KMS-11 (cell line): Measurements from ENCODE around the gene ALG10.
"Not testable (repeated sequence)": the region's sequence is repeated elsewhere in the genome, so short reads cannot be mapped to it uniquely, and the experiment has no call there.

ENCODE experiments used
- H2AFZ ChIP-seq: fragments of 200-600 bp; sonication (generic); 2 replicates; pipeline ENCODE4 v1.6.1; 2016; ENCODE audit warnings: antibody characterized with exemption, mixed run types, low read depth
- H3K27ac ChIP-seq: fragments of 200-600 bp; sonication (generic); 2 replicates; pipeline ENCODE4 v1.6.1; 2016; ENCODE audit warnings: mild to moderate bottlenecking, mixed run types
- H3K27me3 ChIP-seq: fragments of 200-600 bp; sonication (generic); 2 replicates; pipeline ENCODE4 v1.6.1; 2017; ENCODE audit warnings: mild to moderate bottlenecking, low read depth, mixed run types, moderate library complexity; ENCODE audit not compliant: insufficient read depth
- H3K36me3 ChIP-seq: fragments of 200-600 bp; sonication (generic); 2 replicates; pipeline ENCODE4 v1.6.1; 2017; ENCODE audit warnings: mild to moderate bottlenecking, mixed run types; ENCODE audit not compliant: insufficient read depth
- H3K4me1 ChIP-seq: fragments of 200-600 bp; sonication (generic); 2 replicates; pipeline ENCODE4 v1.6.1; 2016; ENCODE audit warnings: mild to moderate bottlenecking, low read depth, mixed run types; ENCODE audit not compliant: poor library complexity, severe bottlenecking
- H3K4me2 ChIP-seq: fragments of 200-600 bp; sonication (generic); 2 replicates; pipeline ENCODE4 v1.7.0; 2016; ENCODE audit warnings: mild to moderate bottlenecking, mixed run types
- H3K4me3 ChIP-seq: fragments of 200-600 bp; sonication (generic); IDR thresholded peaks from 2 replicates; pipeline ENCODE4 v1.6.1; 2017; ENCODE audit warnings: low read depth, low read length, mixed read lengths; ENCODE audit not compliant: insufficient read depth
- H3K79me2 ChIP-seq: fragments of 200-600 bp; sonication (generic); 2 replicates; pipeline ENCODE4 v1.6.1; 2016; ENCODE audit warnings: low read depth, mixed run types; ENCODE audit not compliant: insufficient read depth
- H3K9ac ChIP-seq: fragments of 200-600 bp; sonication (generic); 2 replicates; pipeline ENCODE4 v1.6.1; 2016; ENCODE audit warnings: mild to moderate bottlenecking, mixed run types
- H4K20me1 ChIP-seq: fragments of 200-600 bp; sonication (generic); 2 replicates; pipeline ENCODE4 v1.6.1; 2016; ENCODE audit warnings: mild to moderate bottlenecking, mixed run types; ENCODE audit not compliant: insufficient read depth
- CTCF ChIP-seq: fragments of 200-600 bp; sonication (generic); conservative IDR thresholded peaks from 2 replicates; pipeline ENCODE4 v1.6.1; 2017; ENCODE audit warnings: low read depth, mild to moderate bottlenecking, antibody characterized with exemption, low read length, moderate library complexity, mixed read lengths

The ALG10 gene

GRCh38 chr12:34022079-34022830 is at the start of gene ALG10:
Gene ALG10, plus strand, starts transcription at chr12:34022496. Its CDS starts 104 bp downstream, at chr12:34022600.
- Histone ChIP-seq H3K27me3 (no peaks in the 10 kb centered on the region), H3K4me1 (peaks cover 24% of the 10 kb centered on the region), H3K4me2 (peak within 1 kb of the TSS; percentile 90), H3K79me2 (0 out of 2 replicates have a peak, but pooled peaks cover 8% of the 10 kb centered on the region), H3K9ac (peak within 1 kb of the TSS; percentile 85), H3K27ac (peak within 1 kb of the TSS; percentile 58), H3K4me3 (no peak within 1 kb of the TSS), H3K36me3 (no peaks in the 10 kb centered on the region), H2AFZ (peak within 1 kb of the TSS; percentile 93), H4K20me1 (no peaks in the 10 kb centered on the region)
- peak; percentile 76 for TF ChIP-seq CTCF

- not testable (repeated sequence) for H3K4me3 ChIP-seq, H2AFZ ChIP-seq, H3K4me1 ChIP-seq, H3K36me3 ChIP-seq, H3K27me3 ChIP-seq, H3K9ac ChIP-seq, H3K27ac ChIP-seq, H3K4me2 ChIP-seq, H3K79me2 ChIP-seq, H4K20me1 ChIP-seq
Observed at GRCh38 chr12:33972884-33973283, 49.4 kb upstream of the ALG10 start.

- H3K4me1 ChIP-seq = no peaks in the 10 kb centered on the region
- H4K20me1 ChIP-seq = no peaks in the 10 kb centered on the region
- no peak overlapping the region for H3K27ac ChIP-seq
- no peak for TF ChIP-seq CTCF
- no peaks in the 10 kb centered on the region for H3K36me3 ChIP-seq
- no peaks in the 10 kb centered on the region for H3K27me3 ChIP-seq
- H2AFZ ChIP-seq = no peak overlapping the region
- H3K4me2 ChIP-seq = no peak overlapping the region
- H3K4me3 ChIP-seq = no peak overlapping the region
- H3K9ac ChIP-seq = no peak overlapping the region
- no peaks in the 10 kb centered on the region for H3K79me2 ChIP-seq
Observed at GRCh38 chr12:33977887-33978286, 44.4 kb upstream of the ALG10 start.

- no peaks in the 10 kb centered on the region for H3K79me2 ChIP-seq
- no peak overlapping the region for H3K27ac ChIP-seq
- H3K4me2 ChIP-seq = no peak overlapping the region
- no peaks in the 10 kb centered on the region for H3K27me3 ChIP-seq
- TF ChIP-seq CTCF = no peak
- no peak overlapping the region for H3K4me3 ChIP-seq
- no peak overlapping the region for H2AFZ ChIP-seq
- H4K20me1 ChIP-seq = no peaks in the 10 kb centered on the region
- no peaks in the 10 kb centered on the region for H3K4me1 ChIP-seq
- H3K9ac ChIP-seq = no peak overlapping the region
- no peaks in the 10 kb centered on the region for H3K36me3 ChIP-seq
Observed at GRCh38 chr12:33988197-33988805, 34.0 kb upstream of the ALG10 start.

GRCh38 chr12:33988913-33989312 is 33.4 kb upstream of the ALG10 start:
- TF ChIP-seq CTCF = no peak
- no peak overlapping the region for H3K27ac ChIP-seq
- H3K79me2 ChIP-seq = no peaks in the 10 kb centered on the region
- no peak overlapping the region for H3K4me2 ChIP-seq
- H3K4me1 ChIP-seq = no peaks in the 10 kb centered on the region
- H2AFZ ChIP-seq = no peak overlapping the region
- H4K20me1 ChIP-seq = no peaks in the 10 kb centered on the region
- H3K9ac ChIP-seq = no peak overlapping the region
- no peak overlapping the region for H3K4me3 ChIP-seq
- no peaks in the 10 kb centered on the region for H3K27me3 ChIP-seq
- no peaks in the 10 kb centered on the region for H3K36me3 ChIP-seq
